Mammary epithelial cell (primary cell): ENCODE measurements around the gene CERS4.

Source experiments
- CTCF ChIP-seq, 2 donors: IDR thresholded peaks in 1 of 2; conservative IDR thresholded peaks in 1 of 2; 2 replicates each; pipeline ENCODE4 v1.5.1; 2011 to 2012; ENCODE audit warnings: inconsistent platforms in 2 of 2, low read length in 2 of 2, mild to moderate bottlenecking in 2 of 2, control low read depth in 1 of 2, low read depth in 1 of 2; ENCODE audit not compliant: insufficient read depth in 1 of 2; ENCODE audit errors: extremely low read depth in 1 of 2
- EZH2 ChIP-seq: IDR thresholded peaks from 2 replicates; pipeline ENCODE4 v1.6.1; 2012; ENCODE audit warnings: low read length, inconsistent platforms, borderline replicate concordance

DNA sequence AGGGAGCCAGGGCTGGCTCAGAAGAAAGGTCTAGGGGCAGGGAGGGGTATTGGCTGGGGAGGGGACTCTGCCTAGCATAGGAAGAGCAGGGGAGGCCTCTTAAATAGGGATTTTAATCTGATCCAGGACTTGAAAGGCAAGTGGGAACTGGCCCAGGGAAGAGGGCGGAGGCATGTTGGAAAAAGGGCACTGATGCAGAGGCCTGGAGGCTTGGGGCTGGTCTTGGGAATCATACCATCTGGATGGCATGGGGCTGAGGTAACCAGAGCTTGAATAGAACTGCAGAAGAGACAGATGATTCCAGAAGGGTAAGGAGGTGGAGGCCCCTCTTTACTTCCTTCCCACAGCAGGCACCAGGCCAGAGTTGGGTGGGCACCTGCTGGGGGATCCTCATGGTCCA, 29.1 kb downstream of the CERS4 start:
- TF ChIP-seq EZH2 (no peak), CTCF (conservative IDR thresholded peaks at IDR 0.05 in 1 of 2, IDR thresholded peaks at IDR 0.05 in 1 of 2; ENCODE audit: extremely low read depth in 1 of 2, insufficient read depth in 1 of 2, low read depth in 1 of 2, low read length in 2 of 2) (no peak)
